ENCODE measurements around the gene VPREB1. TPM values are rescaled to one million over a fixed set of nuclear protein-coding genes. Genes with fewer than 3 reads are reported as not detected.
"Not testable (repeated sequence)": the region's sequence is repeated elsewhere in the genome, so short reads cannot be mapped to it uniquely, and the experiment has no call there.

Gene VPREB1
- total and polyA plus RNA-seq, 2 of the 4 experiments (the other 2 are of a cell fraction), result not detected

GRCh38 chr22:22293436-22293835, 48.9 kb downstream of the VPREB1 start:
- H3K23ac ChIP-seq (ENCODE audit: low read depth, low read length); H3K4me1 ChIP-seq (ENCODE audit: control insufficient read depth, insufficient read depth, low read length); POLR2A ChIA-PET (ENCODE audit: unreplicated experiment); H4K8ac ChIP-seq (ENCODE audit: low read depth in 2 of 2, low read length in 2 of 2); H2BK120ac ChIP-seq (ENCODE audit: low read depth, low read length); H3K4me3 ChIP-seq (ENCODE audit: insufficient read depth, low read depth, low read length); DNase-seq; H3K56ac ChIP-seq (ENCODE audit: extremely low read depth, insufficient read depth, low read length); H4K5ac ChIP-seq (ENCODE audit: low read depth, low read length); intact Hi-C loops (cut with micrococcal nuclease); H2BK20ac ChIP-seq (ENCODE audit: low read depth, low read length); H3K4ac ChIP-seq (ENCODE audit: low read depth, low read length); H2BK5ac ChIP-seq (ENCODE audit: low read depth, low read length, poor library complexity, severe bottlenecking); H4K20me1 ChIP-seq (ENCODE audit: insufficient read depth, low read length); H3K9me3 ChIP-seq (ENCODE audit: control insufficient read depth, insufficient read depth, low read length); H3K4me2 ChIP-seq (ENCODE audit: low read depth, low read length); H2AFZ ChIP-seq (replicated peaks; ENCODE audit: low read length, poor library complexity); in situ Hi-C loops (cut with MboI; ENCODE audit: low sequenced_read_pairs); H2BK15ac ChIP-seq (ENCODE audit: low read depth, low read length); H3K27ac ChIP-seq (ENCODE audit: insufficient read depth, low read length); H3K18ac ChIP-seq (ENCODE audit: low read depth, low read length); H3K36me3 ChIP-seq (ENCODE audit: control insufficient read depth, insufficient read depth, low read length); ATAC-seq (ENCODE audit: low read depth); H2AK9ac ChIP-seq (replicated peaks; ENCODE audit: low read depth, low read length, poor library complexity); CTCF ChIA-PET; H3K14ac ChIP-seq (replicated peaks; ENCODE audit: low read depth, low read length); H3K79me1 ChIP-seq (ENCODE audit: low read depth in 1 of 2, low read length in 2 of 2); H3K27me3 ChIP-seq (ENCODE audit: control insufficient read depth, insufficient read depth, low read length); dilution Hi-C loops (cut with HindIII; ENCODE audit: low sequenced_read_pairs, unreplicated experiment); H4K91ac ChIP-seq (ENCODE audit: insufficient read depth, low read depth, low read length); H2AK5ac ChIP-seq (ENCODE audit: low read depth, low read length); H3K9ac ChIP-seq (ENCODE audit: low read depth, low read length); BruUV-seq (replicated peaks); H3K9me1 ChIP-seq (ENCODE audit: insufficient read depth, low read length): not testable (repeated sequence)
- 94% methylated on average over 6 of the region's 7 CpGs; no CpG with 5 or more reads in 1 of the 2 experiments for WGBS, 2 experiments (ENCODE audit: extremely low coverage in 2 of 2, insufficient read length in 1 of 2)

DNA sequence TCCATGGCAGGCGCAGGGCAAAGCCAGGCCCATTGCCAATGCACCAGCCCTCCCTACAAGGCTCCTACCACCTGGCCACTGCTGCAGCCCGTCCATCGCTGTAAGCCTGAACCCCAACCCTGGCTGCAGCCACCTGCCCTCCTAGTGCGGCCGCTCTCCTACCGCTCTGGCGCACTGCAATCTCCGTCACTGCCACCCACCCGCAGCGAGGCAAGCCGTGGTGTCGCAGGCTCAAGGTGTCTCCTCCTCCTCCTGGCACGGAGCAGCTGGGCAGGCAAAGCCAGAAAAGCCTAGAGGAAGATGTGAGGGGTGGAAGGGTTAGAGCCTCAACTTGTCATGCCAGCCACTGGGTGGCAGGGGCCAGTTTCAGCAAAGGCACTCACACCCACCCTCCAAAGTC, 50.1 kb downstream of the VPREB1 start:
- H3K79me1 ChIP-seq (ENCODE audit: low read depth in 1 of 2, low read length in 2 of 2); H3K9me1 ChIP-seq (ENCODE audit: insufficient read depth, low read length); H4K5ac ChIP-seq (ENCODE audit: low read depth, low read length); H2BK15ac ChIP-seq (ENCODE audit: low read depth, low read length); H2AFZ ChIP-seq (replicated peaks; ENCODE audit: low read length, poor library complexity); H2BK5ac ChIP-seq (ENCODE audit: low read depth, low read length, poor library complexity, severe bottlenecking); in situ Hi-C loops (cut with MboI; ENCODE audit: low sequenced_read_pairs); intact Hi-C loops (cut with micrococcal nuclease); H4K8ac ChIP-seq (ENCODE audit: low read depth in 2 of 2, low read length in 2 of 2); H2BK20ac ChIP-seq (ENCODE audit: low read depth, low read length); H3K4ac ChIP-seq (ENCODE audit: low read depth, low read length); dilution Hi-C loops (cut with HindIII; ENCODE audit: low sequenced_read_pairs, unreplicated experiment); ATAC-seq (ENCODE audit: low read depth); H3K14ac ChIP-seq (replicated peaks; ENCODE audit: low read depth, low read length); H3K4me1 ChIP-seq (ENCODE audit: control insufficient read depth, insufficient read depth, low read length); DNase-seq; H3K27ac ChIP-seq (ENCODE audit: insufficient read depth, low read length); POLR2A ChIA-PET (ENCODE audit: unreplicated experiment); CTCF ChIA-PET; H2BK120ac ChIP-seq (ENCODE audit: low read depth, low read length); H3K18ac ChIP-seq (ENCODE audit: low read depth, low read length); H3K23ac ChIP-seq (ENCODE audit: low read depth, low read length); H3K36me3 ChIP-seq (ENCODE audit: control insufficient read depth, insufficient read depth, low read length); H4K91ac ChIP-seq (ENCODE audit: insufficient read depth, low read depth, low read length); H2AK5ac ChIP-seq (ENCODE audit: low read depth, low read length); H3K27me3 ChIP-seq (ENCODE audit: control insufficient read depth, insufficient read depth, low read length); H4K20me1 ChIP-seq (ENCODE audit: insufficient read depth, low read length); H3K56ac ChIP-seq (ENCODE audit: extremely low read depth, insufficient read depth, low read length); H3K9ac ChIP-seq (ENCODE audit: low read depth, low read length); H3K9me3 ChIP-seq (ENCODE audit: control insufficient read depth, insufficient read depth, low read length); BruUV-seq (replicated peaks); H3K4me2 ChIP-seq (ENCODE audit: low read depth, low read length); H2AK9ac ChIP-seq (replicated peaks; ENCODE audit: low read depth, low read length, poor library complexity); H3K4me3 ChIP-seq (ENCODE audit: insufficient read depth, low read depth, low read length): not testable (repeated sequence)
- WGBS, 2 experiments (ENCODE audit: extremely low coverage in 2 of 2, insufficient read length in 1 of 2), result no CpG with 5 or more reads among the region's 13 CpGs
